HG03159 (cell line): ENCODE results near the gene ZDBF2.
A peak's percentile ranks its signal among the peaks of the same experiment; 100 is the strongest.
"Not testable (repeated sequence)": the region's sequence is repeated elsewhere in the genome, so short reads cannot be mapped to it uniquely, and the experiment has no call there.

Experiments
- ATAC-seq: cut with Tn5 transposase; IDR thresholded peaks from one replicate; pipeline ENCODE4 v1.9.1; 2021; ENCODE audit warnings: mild to moderate bottlenecking, moderate library complexity; ENCODE audit not compliant: unreplicated experiment

ZDBF2 gene

GRCh38 chr2:206316141-206316540 lies 41.7 kb downstream of the ZDBF2 start:
- ATAC-seq: no peak

GRCh38 chr2:206323033-206323432 lies 48.6 kb downstream of the ZDBF2 start:
- ATAC-seq: no peak

GRCh38 chr2:206323486-206323885 lies 49.0 kb downstream of the ZDBF2 start:
- ATAC-seq: no peak

DNA sequence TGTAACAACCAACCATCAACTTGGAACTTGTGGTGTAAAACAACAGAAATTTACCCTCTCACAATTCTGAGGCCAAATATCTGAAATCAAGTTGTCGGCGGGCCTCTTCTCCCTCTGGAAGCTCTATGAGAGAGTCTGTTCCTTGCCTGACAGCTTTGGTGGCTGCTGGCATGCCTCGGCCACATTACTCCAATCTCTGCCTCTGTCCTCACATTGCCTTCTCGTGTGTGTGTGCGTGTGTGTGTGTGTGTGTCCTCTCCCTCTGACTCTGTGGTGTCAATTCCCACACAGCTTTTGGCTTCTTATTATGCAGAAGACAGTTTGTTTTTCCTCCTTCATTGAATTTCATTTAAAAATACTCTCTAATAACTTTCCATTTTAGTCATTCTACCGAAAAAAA lies 50.4 kb downstream of the ZDBF2 start:
- no peak for ATAC-seq

DNA sequence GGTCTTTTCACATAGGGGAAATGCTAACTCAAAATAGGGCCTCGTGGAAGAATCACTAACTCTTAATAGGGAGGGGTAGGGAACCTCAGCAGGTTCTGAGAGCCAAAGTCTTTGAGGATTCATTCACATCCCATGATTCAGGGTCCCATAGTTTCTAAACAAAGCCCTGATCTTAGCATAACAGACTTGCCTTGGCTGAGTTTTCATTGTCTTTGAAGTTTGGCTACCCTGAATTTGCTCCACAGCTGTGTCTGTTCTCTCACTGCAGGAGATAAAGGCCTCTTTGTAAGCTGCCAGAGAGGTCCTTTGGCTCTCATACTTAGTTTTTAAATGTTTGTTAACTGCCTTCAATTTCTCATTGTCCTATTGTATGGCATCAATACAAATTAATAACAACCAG lies 54.5 kb downstream of the ZDBF2 start:
- ATAC-seq: no peak

- no peak for ATAC-seq
Measured at GRCh38 chr2:206336861-206337260, 62.4 kb downstream of the ZDBF2 start.

- no peak for ATAC-seq
Measured at GRCh38 chr2:206337956-206338355, 63.5 kb downstream of the ZDBF2 start.

DNA sequence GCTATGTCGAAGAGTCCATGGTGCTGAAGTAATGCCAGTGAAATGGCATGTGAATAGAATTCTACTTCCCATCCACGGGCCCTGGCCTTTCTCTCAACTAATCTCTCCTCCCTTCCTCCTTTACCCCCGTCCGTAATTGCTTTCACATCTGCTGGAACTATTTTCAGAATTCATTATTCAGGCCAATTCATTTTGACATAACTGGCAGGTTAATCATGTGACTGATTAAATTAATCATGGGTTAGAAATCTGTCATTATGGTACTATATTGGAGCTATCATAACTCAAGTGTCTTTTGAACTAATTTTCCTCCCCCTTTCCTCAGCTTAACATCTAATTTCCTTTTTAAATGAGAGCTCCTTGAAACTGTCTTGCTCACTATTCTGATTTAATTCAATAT lies 66.9 kb downstream of the ZDBF2 start:
- no peak for ATAC-seq

GRCh38 chr2:206343144-206343543 lies 68.7 kb downstream of the ZDBF2 start:
- no peak for ATAC-seq

DNA sequence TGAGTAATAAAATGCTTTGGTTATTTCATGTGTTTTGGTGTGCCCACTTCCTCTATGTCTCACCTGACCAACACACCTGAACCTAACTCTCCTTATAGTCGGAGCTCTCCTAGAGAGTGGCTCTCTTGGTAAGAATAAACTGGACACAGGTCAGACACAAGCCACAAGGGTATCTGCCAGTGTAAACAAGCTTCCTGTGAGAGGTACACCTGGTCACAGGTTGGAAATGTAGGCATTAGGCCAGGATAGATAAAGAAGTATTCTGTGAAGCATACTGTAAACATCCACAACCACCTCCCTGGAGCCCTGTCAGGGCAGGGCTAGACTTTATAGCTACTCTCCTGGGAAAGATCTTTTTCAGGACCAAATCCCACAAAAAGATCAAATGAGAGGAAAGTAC lies 69.4 kb downstream of the ZDBF2 start:
- no peak for ATAC-seq

DNA sequence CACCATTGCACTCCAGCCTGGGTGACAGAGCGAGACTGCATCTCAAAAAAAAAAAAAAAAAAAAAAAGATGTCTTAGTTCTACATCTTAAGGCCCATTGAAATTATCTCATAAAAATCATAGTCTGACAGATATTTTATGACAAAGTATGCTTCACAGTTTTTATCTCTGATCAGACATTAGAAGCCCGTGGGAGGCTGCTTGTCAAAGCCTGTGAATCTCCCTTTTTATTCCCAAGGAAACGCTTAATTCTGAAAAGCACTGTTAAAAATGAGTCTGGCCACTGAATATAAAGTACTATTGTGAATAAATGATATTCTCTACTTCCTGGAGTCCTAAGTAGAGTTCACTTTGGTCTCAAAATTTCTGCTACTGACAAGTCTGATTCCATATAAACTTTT lies 71.1 kb downstream of the ZDBF2 start:
- ATAC-seq: no peak

DNA sequence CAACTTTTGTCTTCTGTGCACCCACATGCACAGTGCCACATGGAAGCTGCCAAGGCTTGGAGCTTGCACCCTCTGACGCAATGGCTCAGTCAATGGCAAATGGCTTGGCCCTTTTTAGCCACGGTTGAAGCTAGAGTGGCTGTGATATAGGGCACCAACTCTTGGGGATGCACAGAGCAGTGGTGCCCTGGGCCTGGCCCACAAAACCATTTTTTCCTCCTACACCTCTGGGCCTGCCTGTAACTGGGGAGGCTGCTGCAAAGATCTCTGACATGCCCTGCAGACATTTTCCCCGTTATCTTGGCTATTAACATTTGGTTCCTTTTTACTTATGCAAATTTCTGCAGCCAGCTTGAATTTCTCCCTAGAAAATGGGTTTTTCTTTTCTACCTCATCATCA lies 74.9 kb downstream of the ZDBF2 start:
- no peak for ATAC-seq

- ATAC-seq: no peak
Measured at GRCh38 chr2:206352571-206352970, 78.1 kb downstream of the ZDBF2 start.

- ATAC-seq: no peak
Measured at GRCh38 chr2:206353685-206354084, 79.2 kb downstream of the ZDBF2 start.

GRCh38 chr2:206354129-206354528 lies 79.7 kb downstream of the ZDBF2 start:
- no peak for ATAC-seq

DNA sequence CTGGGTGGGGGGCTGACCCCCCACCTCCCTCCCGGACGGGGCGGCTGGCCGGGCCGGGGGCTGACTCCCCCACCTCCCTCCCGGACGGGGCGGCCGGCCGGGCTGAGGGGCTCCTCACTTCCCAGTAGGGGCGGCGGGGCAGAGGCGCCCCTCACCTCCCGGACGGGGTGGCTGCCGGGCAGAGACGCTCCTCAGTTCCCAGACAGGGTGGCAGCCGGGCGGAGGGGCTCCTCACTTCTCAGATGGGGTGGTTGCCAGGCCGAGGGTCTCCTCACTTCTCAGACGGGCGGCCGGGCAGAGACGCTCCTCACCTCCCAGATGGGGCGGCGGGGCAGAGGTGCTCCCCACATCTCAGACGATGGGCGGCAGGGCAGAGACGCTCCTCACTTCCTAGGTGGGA lies 82.4 kb downstream of the ZDBF2 start:
- ATAC-seq: not testable (repeated sequence)

- ATAC-seq: not testable (repeated sequence)
Measured at GRCh38 chr2:206360840-206361239, 86.4 kb downstream of the ZDBF2 start.

DNA sequence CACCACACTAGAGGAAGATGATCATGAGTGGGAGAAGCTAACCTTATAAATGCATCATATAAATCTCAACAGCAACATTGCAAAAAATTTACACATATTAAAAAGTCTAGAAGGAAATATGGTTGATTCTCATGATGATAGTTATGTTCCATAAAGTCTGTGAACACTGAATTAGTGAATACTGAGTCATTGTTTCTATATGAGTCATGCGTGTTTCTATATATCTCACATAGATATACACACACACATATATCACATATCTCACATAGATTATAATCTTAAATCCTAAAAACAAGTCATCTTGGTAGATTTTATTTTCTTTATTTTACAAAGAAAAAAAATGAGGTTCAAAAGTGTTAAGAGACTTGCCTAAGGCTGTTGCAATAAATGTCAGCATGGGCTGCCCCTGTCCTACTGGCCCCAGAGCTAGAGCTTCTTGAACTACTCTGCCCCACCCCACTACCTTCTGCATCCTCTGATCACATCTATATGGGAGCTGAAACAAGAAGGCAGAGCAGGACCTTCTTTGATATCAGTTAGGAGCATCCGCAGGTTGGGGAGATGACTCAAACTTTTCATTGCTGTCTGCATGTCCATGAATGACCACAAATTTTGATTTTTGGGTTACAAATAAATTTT lies 87.1 kb downstream of the ZDBF2 start:
- ATAC-seq: peak; percentile 94
